Measurements from ENCODE around the gene RASGRF1.

RASGRF1 gene

DNA sequence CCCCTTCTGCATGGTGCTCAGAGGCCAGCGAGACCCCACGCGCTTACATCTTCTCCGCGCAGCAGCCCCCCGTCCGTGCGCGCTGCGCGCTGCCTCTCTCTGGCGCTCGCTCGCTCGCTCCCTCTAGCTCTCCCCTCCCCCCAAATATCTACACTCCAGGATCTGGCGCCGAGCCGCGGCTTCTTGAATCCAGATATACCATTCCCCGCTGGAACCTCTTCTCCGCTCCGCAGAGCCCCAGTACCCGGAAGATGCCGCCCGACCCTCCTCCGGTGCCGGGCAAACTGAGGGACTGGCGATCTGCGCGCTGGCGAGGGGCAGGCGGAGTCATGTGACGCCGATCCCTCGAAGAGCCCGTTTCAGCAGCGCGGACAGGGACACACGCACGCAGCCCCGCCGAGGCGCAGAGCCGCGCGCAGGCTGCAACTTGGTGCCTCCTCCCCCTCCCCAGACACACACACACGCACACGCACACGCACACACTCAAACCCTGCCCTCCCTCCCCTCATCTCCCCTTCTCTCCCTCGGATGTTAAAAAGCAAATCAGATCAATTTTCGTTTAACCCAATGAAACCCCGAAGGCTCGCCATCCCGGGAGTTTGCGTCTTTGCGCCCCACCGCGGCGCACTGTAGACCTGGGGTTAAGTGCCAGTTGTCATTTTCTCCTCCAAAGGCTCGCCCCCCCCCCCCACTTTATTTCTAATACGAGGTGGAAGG, at the start of gene RASGRF1:
Gene RASGRF1 (minus strand): TSS at position 294 of the 717 bp plus-strand sequence. CDS start 282 bp downstream, at position 12.
- DNase-seq (ENCODE audit: low read depth): no peak
- TF ChIP-seq, protein P1, sequence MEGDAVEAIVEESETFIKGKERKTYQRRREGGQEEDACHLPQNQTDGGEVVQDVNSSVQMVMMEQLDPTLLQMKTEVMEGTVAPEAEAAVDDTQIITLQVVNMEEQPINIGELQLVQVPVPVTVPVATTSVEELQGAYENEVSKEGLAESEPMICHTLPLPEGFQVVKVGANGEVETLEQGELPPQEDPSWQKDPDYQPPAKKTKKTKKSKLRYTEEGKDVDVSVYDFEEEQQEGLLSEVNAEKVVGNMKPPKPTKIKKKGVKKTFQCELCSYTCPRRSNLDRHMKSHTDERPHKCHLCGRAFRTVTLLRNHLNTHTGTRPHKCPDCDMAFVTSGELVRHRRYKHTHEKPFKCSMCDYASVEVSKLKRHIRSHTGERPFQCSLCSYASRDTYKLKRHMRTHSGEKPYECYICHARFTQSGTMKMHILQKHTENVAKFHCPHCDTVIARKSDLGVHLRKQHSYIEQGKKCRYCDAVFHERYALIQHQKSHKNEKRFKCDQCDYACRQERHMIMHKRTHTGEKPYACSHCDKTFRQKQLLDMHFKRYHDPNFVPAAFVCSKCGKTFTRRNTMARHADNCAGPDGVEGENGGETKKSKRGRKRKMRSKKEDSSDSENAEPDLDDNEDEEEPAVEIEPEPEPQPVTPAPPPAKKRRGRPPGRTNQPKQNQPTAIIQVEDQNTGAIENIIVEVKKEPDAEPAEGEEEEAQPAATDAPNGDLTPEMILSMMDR (IDR thresholded peaks at IDR 0.05; ENCODE audit: low read depth, low read length, missing control alignments): no peak
- H3K4me3 ChIP-seq (ENCODE audit: low read depth, low read length): no peak within 1 kb of the TSS

DNA sequence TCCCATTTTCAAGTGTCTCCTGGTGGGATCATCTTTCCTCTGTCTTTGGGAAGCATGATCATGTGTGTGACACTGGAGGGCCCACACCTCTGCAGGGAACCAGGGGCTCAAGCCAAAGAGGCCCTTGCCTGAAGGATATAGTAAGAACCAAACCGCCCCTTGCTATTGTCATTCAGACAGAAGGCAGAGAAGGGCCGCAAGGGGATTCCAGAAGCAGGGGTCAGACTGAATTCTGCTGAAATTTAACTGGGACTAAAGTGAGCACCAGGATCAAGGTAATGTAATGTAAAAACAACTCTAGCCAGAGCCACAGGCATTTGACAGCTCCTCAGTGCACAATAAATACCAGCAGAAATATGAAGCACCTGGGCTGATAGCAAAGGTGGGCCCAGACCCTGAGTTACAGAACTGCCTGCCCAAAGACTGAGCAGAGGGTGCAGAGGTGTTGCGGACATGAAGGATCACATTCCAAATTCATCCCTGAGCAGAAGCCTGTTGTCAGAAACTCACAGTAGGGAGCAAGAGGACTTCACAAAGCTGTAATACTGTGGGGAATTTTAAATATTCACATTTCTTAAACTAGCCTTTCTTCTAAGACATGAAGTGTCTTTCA, 46.0 kb upstream of the RASGRF1 start:
- no peak for DNase-seq (ENCODE audit: low read depth)
- TF ChIP-seq, protein P1 (IDR thresholded peaks at IDR 0.05; ENCODE audit: low read depth, low read length, missing control alignments): no peak
- H3K4me3 ChIP-seq (ENCODE audit: low read depth, low read length): no peak overlapping the region

DNA sequence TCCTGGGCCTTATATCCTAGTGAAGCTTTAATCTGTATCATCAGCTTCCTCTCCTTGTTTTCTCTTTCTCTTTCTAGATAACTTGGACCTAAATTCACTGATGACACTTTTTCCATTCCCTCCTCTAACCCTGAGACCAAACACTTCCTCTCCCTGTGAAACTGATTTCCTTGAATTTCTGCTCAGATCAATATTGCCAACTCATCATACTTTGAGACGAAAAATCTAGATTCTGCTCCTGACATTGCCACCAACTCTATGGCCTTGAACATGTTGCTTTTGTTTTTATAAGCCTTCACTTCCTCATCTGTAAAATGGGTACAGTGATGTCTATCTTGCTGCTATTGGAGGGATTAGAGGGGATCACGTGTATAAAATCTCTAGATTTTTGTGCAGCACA, 42.7 kb upstream of the RASGRF1 start:
- TF ChIP-seq, protein P1 (IDR thresholded peaks at IDR 0.05; ENCODE audit: low read depth, low read length, missing control alignments): no peak
- DNase-seq (ENCODE audit: low read depth): no peak
- no peak overlapping the region for H3K4me3 ChIP-seq (ENCODE audit: low read depth, low read length)

- TF ChIP-seq, protein P1 (IDR thresholded peaks at IDR 0.05; ENCODE audit: low read depth, low read length, missing control alignments): no peak
- no peak overlapping the region for H3K4me3 ChIP-seq (ENCODE audit: low read depth, low read length)
These were observed 42.2 kb upstream of the RASGRF1 start for GRCh38 chr15:79132770-79133169.

DNA sequence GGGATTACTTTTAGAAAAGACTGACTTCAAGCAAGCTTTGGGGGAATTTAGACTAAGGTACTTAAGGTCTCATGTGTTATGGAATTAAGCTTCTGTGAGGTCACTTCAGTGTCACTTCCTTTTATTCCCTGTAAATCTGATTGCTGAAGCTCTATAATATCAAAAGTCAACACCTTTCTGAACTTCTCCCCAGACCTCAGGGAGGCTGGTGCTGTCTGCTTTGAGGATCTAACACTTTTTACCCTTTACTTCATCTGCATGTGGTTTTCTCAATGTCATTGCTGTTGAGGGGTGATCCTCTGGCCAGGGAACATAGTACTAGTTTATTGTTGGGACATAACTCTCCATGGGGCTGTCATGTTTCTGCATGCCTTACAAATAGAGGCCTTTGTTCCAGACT, 41.8 kb upstream of the RASGRF1 start:
- TF ChIP-seq, protein P1 (IDR thresholded peaks at IDR 0.05; ENCODE audit: low read depth, low read length, missing control alignments): no peak
- no peak overlapping the region for H3K4me3 ChIP-seq (ENCODE audit: low read depth, low read length)
- no peak for DNase-seq (ENCODE audit: low read depth)

More at GRCh38 chr15:79132770-79133169, 42.2 kb upstream of the RASGRF1 start:
- no peak for DNase-seq (ENCODE audit: low read depth)

- TF ChIP-seq, protein P1 (IDR thresholded peaks at IDR 0.05; ENCODE audit: low read depth, low read length, missing control alignments): peak; percentile 39
- no peak overlapping the region for H3K4me3 ChIP-seq (ENCODE audit: low read depth, low read length)
- no peak for DNase-seq (ENCODE audit: low read depth)
These were observed 40.1 kb upstream of the RASGRF1 start for GRCh38 chr15:79130535-79131130.

Measured in GM12864 (cell line).